HCT116 (cell line): ENCODE data around the gene BICD1. TPM values are rescaled to one million over a fixed set of nuclear protein-coding genes. Genes with fewer than 3 reads are reported as not detected.

ENCODE experiments used
- ATAC-seq: fragments of 200-7000 bp; cut with Tn5 transposase; 2 replicates; pipeline ENCODE4 v1.9.1; 2020; ENCODE audit warnings: mild to moderate bottlenecking, moderate library complexity
- BruUV-seq: library from RNA; stranded (reverse); fragments of 400-500 nt; replicated peaks from 2 replicates; lab custom pipeline; 2021; lab: Mats Ljungman, UMichigan
- CTCF ChIA-PET: fragments of 300-600 bp; sonication (Branson Sonifier 250); formaldehyde crosslinking; loops from one replicate; lab custom pipeline; 2021; ENCODE audit warnings: antibody characterized with exemption; lab: Charles Lee
- POLR2A ChIA-PET: fragments of 300-600, 350-600 bp; sonication (Branson Sonifier 250); formaldehyde crosslinking; loops from one replicate; lab custom pipeline; 2021; ENCODE audit warnings: antibody characterized with exemption; lab: Charles Lee
- RAD21 ChIA-PET, 2 experiments: fragments of 300-600 bp; sonication (Branson Sonifier 250); formaldehyde crosslinking; loops; one replicate each; lab custom pipeline; 2023; ENCODE audit warnings: low total read pairs in 2 of 2; ENCODE audit not compliant: uncharacterized antibody in 2 of 2, unreplicated experiment in 2 of 2, low non-redundant PET in 1 of 2; lab: Charles Lee
- DNase-seq: peaks from one replicate; pipeline ENCODE4 v3.0.0-alpha.2; 2010; ENCODE audit warnings: low read depth, low spot score
- H2AFZ ChIP-seq: fragments of 200-600 bp; shearing (Covaris generic), sonication (generic); 2 replicates; pipeline ENCODE4 v1.6.1; 2017; ENCODE audit warnings: low read depth, mixed run types, mixed read lengths, antibody characterized with exemption, low read length; ENCODE audit not compliant: poor library complexity, severe bottlenecking
- H3K27ac ChIP-seq: 2 replicates; pipeline ENCODE4 v1.5.1; 2012; ENCODE audit warnings: low read depth, low read length
- H3K27me3 ChIP-seq: fragments of 200-600 bp; sonication (generic); 2 replicates; pipeline ENCODE4 v1.6.1; 2016; ENCODE audit warnings: mixed run types, low read length, mixed read lengths; ENCODE audit not compliant: insufficient read depth
- H3K36me3 ChIP-seq, 2 experiments: fragments of 200-500 bp in 1 of 2; fragments of 200-600 bp in 1 of 2; sonication (Bioruptor generic) in 1 of 2; sonication (generic) in 1 of 2; 2 replicates each; pipeline versions ENCODE4 v1.5.1 to v1.6.1; 2014 to 2016; ENCODE audit warnings: low read length in 2 of 2, inconsistent platforms in 1 of 2, mixed read lengths in 1 of 2, mixed run types in 1 of 2; ENCODE audit not compliant: insufficient read depth in 2 of 2, control insufficient read depth in 1 of 2
- H3K4me1 ChIP-seq, 2 experiments: fragments of 200-600 bp in 1 of 2; sonication (generic) in 1 of 2; 2 replicates each; pipeline versions ENCODE4 v1.5.1 to v1.6.1; 2012 to 2017; ENCODE audit warnings: low read length in 2 of 2, inconsistent platforms in 1 of 2, mild to moderate bottlenecking in 1 of 2, mixed read lengths in 1 of 2, mixed run types in 1 of 2, moderate library complexity in 1 of 2; ENCODE audit not compliant: insufficient read depth in 2 of 2, control insufficient read depth in 1 of 2
- H3K4me2 ChIP-seq: fragments of 200-600 bp; sonication (generic); 2 replicates; pipeline ENCODE4 v1.6.1; 2017; ENCODE audit warnings: mixed run types, low read length, mixed read lengths
- H3K4me3 ChIP-seq, 2 experiments: fragments of 200-600 bp in 1 of 2; sonication (generic) in 1 of 2; replicated peaks in 1 of 2; 2 replicates each; pipeline ENCODE4 v1.5.1; 2011 to 2016; ENCODE audit warnings: low read length in 2 of 2, control low read depth in 1 of 2, low read depth in 1 of 2, mild to moderate bottlenecking in 1 of 2, mixed read lengths in 1 of 2, mixed run types in 1 of 2
- H3K79me2 ChIP-seq: fragments of 200-600 bp; sonication (generic); 2 replicates; pipeline ENCODE4 v1.6.1; 2017; ENCODE audit warnings: mild to moderate bottlenecking, mixed run types, low read length, moderate library complexity, mixed read lengths; ENCODE audit not compliant: insufficient read depth
- H3K9ac ChIP-seq: fragments of 200-600 bp; sonication (generic); 2 replicates; pipeline ENCODE4 v1.6.1; 2016; ENCODE audit warnings: low read length, mixed read lengths
- H3K9me2 ChIP-seq: fragments of 200-600 bp; sonication (generic), shearing (Covaris generic); 2 replicates; pipeline ENCODE4 v1.6.1; 2017; ENCODE audit warnings: mixed run types, mild to moderate bottlenecking, moderate library complexity; ENCODE audit not compliant: insufficient read depth
- H3K9me3 ChIP-seq, 2 experiments: fragments of 200-500 bp in 1 of 2; fragments of 200-600 bp in 1 of 2; sonication (Bioruptor generic) in 1 of 2; sonication (generic) in 1 of 2; 2 replicates each; pipeline ENCODE4 v1.6.1; 2014 to 2017; ENCODE audit warnings: low read length in 2 of 2, mixed read lengths in 2 of 2, inconsistent platforms in 1 of 2, low read depth in 1 of 2, mild to moderate bottlenecking in 1 of 2, mixed run types in 1 of 2, moderate library complexity in 1 of 2; ENCODE audit not compliant: control insufficient read depth in 1 of 2, insufficient read depth in 1 of 2
- H4K20me1 ChIP-seq: fragments of 200-600 bp; sonication (generic), shearing (Covaris generic); 2 replicates; pipeline ENCODE4 v1.6.1; 2017; ENCODE audit warnings: mixed run types, mild to moderate bottlenecking, moderate library complexity; ENCODE audit not compliant: insufficient read depth
- ATF3 ChIP-seq: IDR thresholded peaks from 2 replicates; pipeline ENCODE4 v1.6.1; 2012
- CBX3 ChIP-seq: IDR thresholded peaks from 2 replicates; pipeline ENCODE4 v1.6.1; 2012; ENCODE audit warnings: low read depth
- CEBPB ChIP-seq: IDR thresholded peaks from 2 replicates; pipeline ENCODE4 v1.6.1; 2012; ENCODE audit warnings: low read depth
- CTCF ChIP-seq, 3 experiments: fragments of 200-600 bp in 1 of 3; sonication (generic) in 1 of 3; IDR thresholded peaks in 2 of 3; conservative IDR thresholded peaks in 1 of 3; 2 replicates each; pipeline ENCODE4 v1.5.1; 2012 to 2017; ENCODE audit warnings: low read depth in 2 of 3, low read length in 2 of 3, antibody characterized with exemption in 1 of 3, borderline replicate concordance in 1 of 3, control low read depth in 1 of 3, mild to moderate bottlenecking in 1 of 3, mixed read lengths in 1 of 3, mixed run types in 1 of 3, moderate library complexity in 1 of 3; ENCODE audit not compliant: insufficient read depth in 1 of 3
- ELF1 ChIP-seq: IDR thresholded peaks from 2 replicates; pipeline ENCODE4 v1.6.1; 2012; ENCODE audit warnings: low read depth, borderline replicate concordance
- EZH2 ChIP-seq: fragments of 200-600 bp; sonication (generic); IDR thresholded peaks from 2 replicates; pipeline ENCODE4 v1.6.1; 2017; ENCODE audit warnings: antibody characterized with exemption, mixed run types
- EZH2phosphoT487 ChIP-seq: fragments of 200-600 bp; IDR thresholded peaks from 2 replicates; pipeline ENCODE4 v1.6.1; 2018; ENCODE audit warnings: antibody characterized with exemption, borderline replicate concordance
- JUND ChIP-seq: IDR thresholded peaks from 2 replicates; pipeline ENCODE4 v1.6.1; 2012
- MAX ChIP-seq: IDR thresholded peaks from 2 replicates; pipeline ENCODE4 v1.6.1; 2012
- POLR2A ChIP-seq: IDR thresholded peaks from 2 replicates; pipeline ENCODE4 v1.7.0; 2011; ENCODE audit warnings: borderline replicate concordance; ENCODE audit not compliant: insufficient read depth, insufficient read length; ENCODE audit errors: extremely low read depth
- POLR2AphosphoS5 ChIP-seq: IDR thresholded peaks from 2 replicates; pipeline ENCODE4 v1.6.1; 2011; ENCODE audit warnings: mild to moderate bottlenecking, low read depth, low read length, moderate library complexity
- RAD21 ChIP-seq: IDR thresholded peaks from 2 replicates; pipeline ENCODE4 v1.6.1; 2012; ENCODE audit warnings: low read depth, mild to moderate bottlenecking
- REST ChIP-seq: IDR thresholded peaks from 2 replicates; pipeline ENCODE4 v1.6.1; 2012; ENCODE audit warnings: low read depth
- SIN3A ChIP-seq: IDR thresholded peaks from 2 replicates; pipeline ENCODE4 v1.6.1; 2012; ENCODE audit warnings: low read depth
- SRF ChIP-seq: IDR thresholded peaks from 2 replicates; pipeline ENCODE4 v1.6.1; 2012; ENCODE audit warnings: low read depth
- TCF7L2 ChIP-seq: IDR thresholded peaks from 2 replicates; pipeline ENCODE4 v1.7.0; 2011; ENCODE audit warnings: borderline replicate concordance, inconsistent platforms; ENCODE audit not compliant: insufficient read depth, insufficient read length; ENCODE audit errors: extremely low read depth
- ZBTB33 ChIP-seq: IDR thresholded peaks from 2 replicates; pipeline ENCODE4 v1.6.1; 2011; ENCODE audit warnings: mild to moderate bottlenecking, low read length, moderate library complexity; ENCODE audit not compliant: insufficient replicate concordance; ENCODE audit errors: extremely low read depth
- ZFX ChIP-seq: fragments of 450-650 bp; IDR thresholded peaks from 2 replicates; pipeline ENCODE4 v1.6.1; 2017
- ZNF274 ChIP-seq: fragments of 200-500 bp; sonication (Bioruptor generic); IDR thresholded peaks from 2 replicates; pipeline ENCODE4 v1.6.1; 2014; ENCODE audit warnings: mild to moderate bottlenecking, low read depth, low read length, inconsistent platforms
- intact Hi-C: fragments of 100-400 bp; cut with micrococcal nuclease; formaldehyde crosslinking; loops from 2 replicates; pipeline ENCODE4 v1.10.0; 2022
- total RNA-seq: library from RNA; stranded (reverse); gene quantifications from one replicate; pipeline ENCODE4 v1.2.1, GENCODE V29; 2021; ENCODE audit not compliant: unreplicated experiment

The BICD1 gene
- total RNA-seq, 1 experiment from 2014 or later = 32.5 TPM

GRCh38 chr12:32214723-32215122 lies 108.1 kb downstream of the BICD1 start:
- RAD21 ChIA-PET = no interaction called here

More at GRCh38 chr12:32214723-32215122, 108.1 kb downstream of the BICD1 start:
- no peak overlapping the region for H3K4me2 ChIP-seq
- no peaks in the 10 kb centered on the region for H3K9me3 ChIP-seq
- no peak overlapping the region for H2AFZ ChIP-seq
- H3K4me1 ChIP-seq = peaks cover 0 to 5% of the 10 kb centered on the region in 2 experiments; a peak in 1 of 4 replicates
- H3K36me3 ChIP-seq = peaks cover 0 to 3% of the 10 kb centered on the region in 2 experiments; a peak in 1 of 4 replicates
- no peak overlapping the region for H3K9ac ChIP-seq
- intact Hi-C loops = no loop called here
- BruUV-seq = no TSS peak
- H3K79me2 ChIP-seq = no peaks in the 10 kb centered on the region
- H3K4me3 ChIP-seq = no peak overlapping the region
- no peak for ATAC-seq
- no peak overlapping the region for H3K27ac ChIP-seq
- POLR2A ChIA-PET = no interaction called here
- no peak for TF ChIP-seq CBX3
- no peak for TF ChIP-seq ZNF274
- TF ChIP-seq ZFX = no peak
- no peak for TF ChIP-seq POLR2A
- no peak for TF ChIP-seq REST
- no peak for TF ChIP-seq CTCF (IDR thresholded peaks at IDR 0.05 in 2 of 3, conservative IDR thresholded peaks at IDR 0.05 in 1 of 3; ENCODE audit: borderline replicate concordance in 1 of 3, insufficient read depth in 1 of 3, low read depth in 2 of 3, low read length in 2 of 3)
- TF ChIP-seq ATF3 = no peak
- no peak for TF ChIP-seq CEBPB
- TF ChIP-seq MAX = no peak
- TF ChIP-seq ELF1 = no peak
- TF ChIP-seq EZH2 = no peak
- TF ChIP-seq SRF = no peak
- TF ChIP-seq RAD21 = no peak
- no peak for TF ChIP-seq ZBTB33
- TF ChIP-seq JUND = no peak
- no peak for TF ChIP-seq SIN3A
- no peak for TF ChIP-seq TCF7L2
- no peak for TF ChIP-seq POLR2AphosphoS5
- no peak for TF ChIP-seq EZH2phosphoT487
- DNase-seq = no peak
- H4K20me1 ChIP-seq = 0 out of 2 replicates have a peak, but pooled peaks cover 6% of the 10 kb centered on the region
- CTCF ChIA-PET = no interaction called here
- no peaks in the 10 kb centered on the region for H3K9me2 ChIP-seq
- H3K27me3 ChIP-seq = no peaks in the 10 kb centered on the region
